Activated gamma-delta T cell treated with anti-CD3 and anti-CD28 coated beads, Interleukin-2, amount 50 U/mL, for 16 hours (primary cell): Measurements from ENCODE around the gene ANHX.

ENCODE experiments used
- DNase-seq: peaks from one replicate; pipeline ENCODE4 v3.0.0-alpha.2; 2020; ENCODE audit warnings: low read depth

The ANHX gene

GRCh38 chr12:133202493-133203343, 33.0 kb downstream of the ANHX start:
- DNase-seq: no peak

GRCh38 chr12:133201888-133202287, 33.8 kb downstream of the ANHX start:
- no peak for DNase-seq

GRCh38 chr12:133192847-133193246, 42.8 kb downstream of the ANHX start:
- DNase-seq: no peak

- no peak for DNase-seq
Measured at GRCh38 chr12:133190176-133190575, 45.5 kb downstream of the ANHX start.

GRCh38 chr12:133181238-133181959, 54.3 kb downstream of the ANHX start, which contains the start of gene ZNF268:
TSS of gene ZNF268 (plus strand) at chr12:133181495. CDS start at chr12:133181998, 503 bp downstream.
- DNase-seq: peak; percentile 86

GRCh38 chr12:133180669-133181068, 55.0 kb downstream of the ANHX start:
- DNase-seq: no peak

- DNase-seq: no peak
Measured at GRCh38 chr12:133174901-133175300, 60.8 kb downstream of the ANHX start.

- no peak for DNase-seq
Measured at GRCh38 chr12:133172491-133172890, 63.2 kb downstream of the ANHX start.
